Measurements from ENCODE around the gene KIDINS220.

KIDINS220 gene

DNA sequence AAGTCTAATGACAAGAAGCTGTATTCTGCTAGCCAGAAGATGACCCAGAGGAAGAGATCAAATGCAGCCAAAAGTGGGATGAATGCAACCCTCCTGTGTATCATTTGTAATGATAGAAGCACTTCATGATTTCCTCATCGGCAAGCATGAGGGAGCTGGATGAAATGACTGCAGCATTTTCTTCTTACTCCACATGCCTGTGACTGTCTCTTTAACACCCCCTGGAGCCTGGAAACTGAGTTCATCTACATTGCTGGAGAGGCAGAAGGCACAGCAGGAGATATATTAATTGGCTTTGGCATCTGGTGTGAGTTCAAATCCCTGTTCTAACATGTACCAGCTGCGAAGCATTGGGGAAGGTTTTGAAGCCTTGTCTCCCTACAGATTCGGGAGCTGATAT, 117.9 kb downstream of the KIDINS220 start:
- H3K4me3 ChIP-seq (ENCODE audit: low read length), result no peak overlapping the region
- DNase-seq (ENCODE audit: low read depth, low spot score), result no peak

DNA sequence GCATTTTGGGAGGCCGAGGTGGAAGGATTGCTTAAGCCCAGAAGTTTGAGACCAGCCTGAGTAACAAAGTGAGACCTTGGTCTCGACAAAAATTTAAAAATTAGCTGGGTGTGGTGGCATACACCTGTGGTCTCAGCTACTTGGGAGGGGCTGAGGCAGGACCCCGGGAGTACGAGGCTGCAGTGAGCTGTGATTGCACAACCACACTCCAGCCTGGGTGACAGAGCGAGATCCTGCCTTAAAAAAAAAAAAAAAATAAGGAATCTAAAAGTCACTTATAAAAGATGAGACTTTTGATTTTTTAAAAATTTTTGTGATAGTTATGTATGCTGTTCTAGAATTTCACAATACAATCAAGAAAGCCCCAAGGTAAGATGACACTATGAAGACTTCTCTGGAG, 122.4 kb downstream of the KIDINS220 start:
- H3K4me3 ChIP-seq (ENCODE audit: low read length), result no peak overlapping the region
- DNase-seq (ENCODE audit: low read depth, low spot score), result no peak

DNA sequence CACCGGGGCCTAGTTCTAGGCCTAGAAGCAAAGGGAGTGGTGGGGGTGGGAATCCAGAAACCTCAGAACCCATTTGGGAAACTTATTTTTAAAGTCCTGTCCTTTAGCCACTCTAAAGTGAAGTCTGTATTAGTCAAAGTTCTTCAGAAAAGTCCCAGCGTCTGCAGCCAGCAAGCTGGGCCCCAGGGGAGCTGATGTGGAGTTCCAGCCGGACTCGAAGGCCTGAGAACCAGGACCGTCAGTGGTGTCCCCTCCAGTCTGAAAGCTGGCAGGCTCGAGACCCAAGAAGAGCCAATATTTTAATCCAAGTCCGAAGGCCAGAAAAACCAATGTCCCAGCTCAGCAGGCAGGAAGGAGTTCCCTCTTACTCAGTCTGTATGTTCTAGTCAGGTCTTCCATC, 123.1 kb downstream of the KIDINS220 start:
- DNase-seq (ENCODE audit: low read depth, low spot score), result no peak
- no peak overlapping the region for H3K4me3 ChIP-seq (ENCODE audit: low read length)

DNA sequence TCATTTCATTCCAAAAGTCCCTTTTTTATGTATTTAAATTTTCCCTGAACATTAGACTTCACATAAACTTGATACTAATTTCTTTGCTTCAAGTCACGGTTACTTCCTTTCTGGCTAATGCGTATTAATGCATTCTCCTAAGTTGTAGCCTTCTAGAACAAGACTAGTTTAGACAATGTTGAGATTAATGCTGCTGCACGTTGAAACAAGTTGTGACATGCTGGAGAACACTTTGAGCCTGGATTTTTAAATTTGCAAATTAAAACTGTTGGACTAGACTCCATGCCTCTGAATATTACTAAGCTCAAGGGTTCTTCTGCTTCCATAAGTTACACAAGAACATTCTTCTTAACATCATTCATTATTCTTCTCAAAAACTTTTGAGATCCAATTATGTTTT, 126.5 kb downstream of the KIDINS220 start:
- H3K4me3 ChIP-seq (ENCODE audit: low read length), result no peak overlapping the region
- DNase-seq (ENCODE audit: low read depth, low spot score), result no peak

DNA sequence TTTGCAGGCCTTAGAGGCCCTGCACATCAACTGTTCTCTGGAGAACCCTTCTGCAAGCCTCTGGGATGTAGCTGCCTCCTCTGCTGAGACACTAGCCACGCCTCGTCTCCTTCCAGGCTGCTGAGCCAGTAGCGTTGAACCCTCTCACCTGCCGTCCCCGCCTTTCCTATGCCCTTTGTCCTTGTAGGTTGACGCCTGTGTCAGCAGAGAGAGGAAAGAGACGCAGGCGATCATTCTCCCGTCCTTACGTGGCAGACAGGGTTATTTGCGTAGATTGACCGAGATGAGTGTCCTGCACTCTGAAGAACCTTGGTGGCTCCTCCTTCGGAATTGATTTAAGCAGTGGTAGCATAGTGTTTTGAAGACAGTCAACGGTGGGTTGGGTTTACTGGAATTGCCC, 127.8 kb downstream of the KIDINS220 start:
- no peak for DNase-seq (ENCODE audit: low read depth, low spot score)

DNA sequence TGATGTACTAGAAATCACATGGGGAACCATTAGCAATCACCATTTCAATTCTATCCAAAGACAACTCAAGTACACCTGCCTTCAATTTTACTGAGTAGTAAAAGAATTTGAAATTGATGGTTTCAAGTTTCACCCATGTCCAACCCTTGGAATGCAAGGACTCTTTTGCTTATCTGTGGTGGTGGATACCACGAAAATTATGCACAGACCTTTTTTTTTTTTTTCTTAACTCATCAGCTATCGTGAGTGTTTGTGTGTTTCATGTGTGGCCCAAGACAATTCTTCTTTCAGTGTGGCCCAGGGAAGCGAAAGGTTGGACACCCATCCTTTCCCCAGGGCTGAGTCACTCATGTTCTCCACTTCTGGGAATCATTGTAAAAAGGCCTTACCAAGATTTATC, 132.5 kb downstream of the KIDINS220 start:
- no peak overlapping the region for H3K4me3 ChIP-seq (ENCODE audit: low read length)
- DNase-seq (ENCODE audit: low read depth, low spot score), result no peak

More for the DNA sequence above, 127.8 kb downstream of the KIDINS220 start:
- H3K4me3 ChIP-seq (ENCODE audit: low read length), result no peak overlapping the region

DNA sequence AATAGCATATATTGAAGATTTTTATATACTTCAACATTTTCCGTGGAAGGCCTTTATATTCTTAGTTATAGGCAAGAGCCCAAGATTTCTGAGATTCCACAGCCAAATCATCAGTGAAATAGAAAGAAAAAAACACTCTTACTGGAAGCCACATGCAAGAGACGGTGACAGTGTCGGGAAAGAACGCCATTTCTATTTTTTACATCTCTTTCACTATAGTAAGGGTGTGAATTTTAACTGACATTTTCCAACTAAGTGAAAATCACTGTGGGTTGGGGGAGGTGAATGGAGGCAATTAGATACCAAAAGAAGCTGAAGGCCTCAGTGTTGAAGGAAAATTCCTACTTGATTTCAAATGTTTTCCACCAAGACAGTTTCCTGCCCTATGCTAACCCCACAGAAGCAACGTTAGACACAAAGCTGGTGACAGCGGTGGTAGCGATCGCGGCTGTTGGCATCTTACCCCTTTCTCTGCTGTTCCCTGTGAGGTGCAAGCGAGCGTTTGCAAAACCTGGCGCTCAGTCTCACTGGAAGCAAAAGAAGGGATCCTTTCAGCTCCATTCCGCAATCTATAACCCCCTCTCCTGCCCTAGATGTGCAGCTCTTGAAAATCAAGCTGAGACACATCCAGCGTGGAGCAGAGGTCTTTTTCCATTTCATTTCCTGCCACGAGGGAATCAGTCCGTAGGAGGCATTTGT, 135.6 kb downstream of the KIDINS220 start:
- no peak for DNase-seq (ENCODE audit: low read depth, low spot score)
- H3K4me3 ChIP-seq (ENCODE audit: low read length), result no peak overlapping the region

DNA sequence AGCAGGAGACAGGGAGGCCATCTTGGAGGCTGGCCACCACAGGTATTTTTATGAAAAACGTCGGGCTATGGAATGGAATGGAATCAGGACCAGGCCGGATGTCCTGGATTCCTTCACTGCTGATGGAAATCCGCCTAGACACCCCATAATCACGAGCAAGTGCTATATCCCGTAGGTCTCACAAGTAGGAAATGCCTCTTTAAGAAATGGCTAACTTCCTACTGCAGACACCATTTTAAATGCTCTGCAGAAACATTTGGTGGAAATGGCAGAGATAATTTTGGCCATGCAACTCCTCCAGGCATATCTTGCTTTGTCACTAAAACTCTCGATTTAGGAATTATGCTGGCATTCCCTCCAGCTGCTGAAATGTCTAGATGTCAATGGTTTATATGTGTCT, 137.6 kb downstream of the KIDINS220 start:
- DNase-seq (ENCODE audit: low read depth, low spot score), result no peak
- H3K4me3 ChIP-seq (ENCODE audit: low read length), result no peak overlapping the region

DNA sequence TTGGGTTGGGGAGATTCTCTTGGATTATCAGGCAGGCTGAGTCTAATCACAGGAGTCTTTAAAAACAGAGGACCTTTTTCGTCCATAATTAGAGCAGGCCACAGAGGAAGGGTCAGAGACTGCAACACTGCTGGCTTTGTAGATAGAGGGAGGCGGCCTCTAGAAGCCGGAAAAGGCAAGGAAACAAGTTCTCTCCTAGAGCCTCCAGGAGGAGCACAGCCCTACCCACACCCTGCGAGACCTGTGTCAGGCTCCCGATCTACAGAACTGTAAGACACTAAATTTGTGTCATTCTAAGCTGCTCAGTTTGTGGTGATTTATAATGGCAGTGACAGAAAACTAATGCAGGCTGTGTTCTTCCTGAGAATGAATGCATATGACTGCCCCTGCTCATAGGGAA, 140.2 kb downstream of the KIDINS220 start:
- no peak overlapping the region for H3K4me3 ChIP-seq (ENCODE audit: low read length)
- no peak for DNase-seq (ENCODE audit: low read depth, low spot score)

DNA sequence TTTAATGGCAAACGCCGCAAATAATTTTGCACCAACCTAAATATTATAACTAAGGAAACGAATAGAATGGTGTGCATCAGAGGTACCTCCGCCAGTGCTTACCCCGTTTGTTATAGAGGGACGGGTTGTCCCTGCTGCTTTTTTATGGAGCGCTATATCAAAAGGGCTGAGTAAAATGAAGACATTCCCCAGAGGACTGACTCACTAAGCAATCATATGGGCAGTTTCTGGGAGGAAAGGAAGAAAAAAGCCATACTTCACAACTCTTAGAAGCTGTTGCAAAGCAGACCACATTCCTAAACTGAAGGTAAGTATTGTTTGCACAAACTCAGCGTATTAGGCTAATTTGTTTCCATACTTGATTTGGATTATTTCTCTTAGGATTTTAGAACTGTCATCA, 142.7 kb downstream of the KIDINS220 start:
- DNase-seq (ENCODE audit: low read depth, low spot score), result no peak
- H3K4me3 ChIP-seq (ENCODE audit: low read length), result no peak overlapping the region

DNA sequence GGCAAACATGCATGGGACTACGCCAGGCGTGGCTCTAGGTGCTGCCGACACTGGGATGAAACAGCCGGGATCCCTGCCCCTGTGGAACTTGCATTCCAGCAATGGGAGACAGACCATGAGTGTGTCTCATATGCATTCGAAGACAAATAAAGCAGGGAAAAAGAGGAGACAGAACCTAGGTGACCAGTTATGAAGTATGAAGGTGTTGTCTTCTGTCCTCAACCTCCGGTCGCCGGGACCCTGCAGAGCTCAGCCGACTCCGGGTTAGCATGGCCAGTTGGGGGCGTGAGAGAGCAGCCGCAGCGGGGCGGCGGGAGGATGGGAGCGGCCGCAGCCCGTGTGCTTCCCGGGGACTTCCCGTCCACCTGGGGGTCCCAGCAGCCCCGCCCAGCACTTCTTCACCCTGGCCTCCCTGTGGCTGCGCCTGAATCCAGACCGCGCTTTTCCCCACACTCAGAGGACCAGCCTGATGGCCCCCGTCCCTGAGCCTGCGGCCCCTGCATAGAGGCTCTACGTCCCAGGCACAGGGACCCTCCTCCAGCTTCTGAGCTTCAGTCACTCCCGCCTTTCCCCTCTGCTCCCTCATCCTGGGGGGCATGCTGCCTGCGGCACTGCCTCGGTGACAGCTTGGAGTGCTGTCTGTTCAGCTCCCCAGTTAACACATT, 144.1 kb downstream of the KIDINS220 start:
- DNase-seq (ENCODE audit: low read depth, low spot score), result no peak
- H3K4me3 ChIP-seq (ENCODE audit: low read length), result no peak overlapping the region

DNA sequence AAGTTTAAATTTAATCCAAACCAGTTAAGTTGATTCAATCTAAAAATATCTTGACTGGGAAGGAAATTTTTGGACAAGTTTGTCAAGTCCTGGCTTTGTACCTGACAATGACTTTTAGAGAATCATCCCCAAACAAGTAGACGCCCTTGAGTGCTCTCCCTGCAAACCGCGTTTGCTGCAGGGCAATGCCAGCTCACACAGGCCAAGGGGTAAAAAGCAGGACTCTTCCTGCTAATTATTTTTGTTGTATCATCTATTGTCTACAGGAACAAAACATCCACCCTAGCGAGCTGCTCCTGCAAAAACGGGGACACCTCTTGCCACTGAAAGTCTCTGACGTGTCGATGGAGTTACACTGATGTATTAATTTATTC, 144.6 kb downstream of the KIDINS220 start:
- H3K4me3 ChIP-seq (ENCODE audit: low read length), result no peak overlapping the region
- no peak for DNase-seq (ENCODE audit: low read depth, low spot score)

DNA sequence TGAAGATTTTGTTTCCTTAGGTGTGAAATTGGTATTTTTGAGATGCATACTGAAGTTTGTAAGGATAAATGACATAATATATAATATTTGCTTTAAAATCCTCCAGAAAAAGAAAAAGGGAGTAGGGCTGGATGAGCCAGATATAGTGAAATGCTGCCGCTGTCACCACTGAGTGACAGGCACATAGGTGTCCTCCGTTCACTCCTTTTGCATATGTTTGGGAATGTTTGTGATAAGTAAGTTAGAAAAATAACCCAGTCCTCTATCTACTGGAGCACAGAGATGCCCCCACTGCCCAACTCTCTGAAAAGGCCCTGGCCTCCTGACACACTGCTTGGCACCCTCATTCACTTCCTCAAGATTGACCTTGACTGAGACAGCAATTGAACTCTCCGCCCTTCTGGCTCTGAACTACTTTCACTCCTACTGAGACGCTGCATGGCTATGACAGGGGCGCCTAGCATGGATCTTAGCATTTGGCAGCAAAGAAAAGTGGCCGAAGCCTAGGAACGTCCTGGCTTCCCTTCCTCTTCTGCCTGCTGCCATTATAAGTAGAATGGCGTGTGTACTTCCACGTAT, 145.5 kb downstream of the KIDINS220 start:
- H3K4me3 ChIP-seq (ENCODE audit: low read length), result no peak overlapping the region
- no peak for DNase-seq (ENCODE audit: low read depth, low spot score)

DNA sequence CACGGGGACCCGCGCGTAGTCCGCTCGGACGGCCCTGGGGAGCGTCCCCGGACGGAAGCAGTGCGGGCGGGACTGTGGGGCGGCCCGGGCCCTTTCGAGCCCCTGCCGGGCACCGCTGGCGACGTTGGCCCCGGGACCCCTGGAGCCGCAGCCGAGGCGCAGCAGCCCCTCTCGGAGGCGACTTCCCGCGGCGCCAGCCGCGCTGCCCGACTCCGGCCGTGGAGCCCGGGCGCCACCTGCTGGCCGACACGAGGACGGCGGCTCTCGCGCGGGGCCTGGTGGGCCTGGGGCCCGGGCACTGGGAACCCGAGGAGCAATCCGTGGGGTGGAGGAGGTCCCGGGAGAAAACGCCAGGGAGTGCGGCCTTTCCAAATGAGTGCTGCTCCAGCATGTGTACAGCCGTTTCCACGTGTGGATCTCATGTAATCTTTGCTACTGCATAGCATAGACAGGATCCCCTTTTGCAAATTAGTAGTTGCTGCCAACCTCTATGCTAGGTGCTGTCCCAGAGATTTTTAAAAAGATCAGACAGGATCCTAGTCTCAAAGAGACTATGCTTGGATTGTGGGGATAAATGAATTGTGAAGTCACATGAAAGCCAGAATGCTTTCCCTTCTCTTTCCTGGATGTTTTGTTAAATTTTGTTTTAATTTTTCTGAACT, 151.6 kb downstream of the KIDINS220 start:
- no peak overlapping the region for H3K4me3 ChIP-seq (ENCODE audit: low read length)
- DNase-seq (ENCODE audit: low read depth, low spot score), result no peak

DNA sequence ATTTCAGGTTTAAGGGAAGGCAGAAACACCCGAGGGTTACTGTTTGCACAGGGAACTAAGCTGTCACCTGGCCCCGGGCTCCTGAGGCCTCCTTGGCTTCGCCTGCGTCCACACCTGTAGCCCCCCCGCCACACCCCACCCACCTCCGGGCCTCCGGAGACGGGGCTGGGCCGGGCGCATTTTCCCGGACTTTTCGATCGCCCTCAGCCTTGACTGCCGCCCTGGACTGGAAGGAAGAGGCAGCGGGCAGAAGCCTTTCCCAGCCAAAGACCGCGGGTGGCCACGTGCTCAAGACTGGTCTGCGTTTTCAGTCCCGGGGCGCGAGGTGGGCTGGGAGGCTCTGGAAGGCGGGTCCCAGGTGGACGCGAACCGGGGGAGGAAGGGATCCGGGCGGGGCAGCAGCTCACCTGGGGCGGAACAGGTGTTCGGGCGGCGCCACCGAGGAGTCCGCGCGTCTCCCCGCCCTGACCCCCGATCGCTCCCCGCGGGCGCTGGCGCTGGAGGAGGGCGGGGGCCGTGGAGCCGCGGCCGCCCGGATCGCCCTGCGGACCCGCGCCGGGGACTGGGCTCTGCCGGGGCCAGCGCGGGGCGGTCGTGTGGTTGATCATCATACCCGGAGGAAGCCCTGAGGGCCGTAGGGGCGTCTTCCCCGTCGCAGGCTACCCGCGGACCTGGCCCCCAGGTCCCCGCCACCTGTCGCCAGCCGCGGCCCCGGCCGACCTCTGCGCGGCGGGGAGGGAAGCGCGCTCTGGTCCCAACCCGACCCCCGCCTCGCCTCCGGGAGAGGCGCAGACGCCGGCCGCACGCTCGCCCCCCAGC, 152.3 kb downstream of the KIDINS220 start:
- no peak overlapping the region for H3K4me3 ChIP-seq (ENCODE audit: low read length)
- no peak for DNase-seq (ENCODE audit: low read depth, low spot score)

DNA sequence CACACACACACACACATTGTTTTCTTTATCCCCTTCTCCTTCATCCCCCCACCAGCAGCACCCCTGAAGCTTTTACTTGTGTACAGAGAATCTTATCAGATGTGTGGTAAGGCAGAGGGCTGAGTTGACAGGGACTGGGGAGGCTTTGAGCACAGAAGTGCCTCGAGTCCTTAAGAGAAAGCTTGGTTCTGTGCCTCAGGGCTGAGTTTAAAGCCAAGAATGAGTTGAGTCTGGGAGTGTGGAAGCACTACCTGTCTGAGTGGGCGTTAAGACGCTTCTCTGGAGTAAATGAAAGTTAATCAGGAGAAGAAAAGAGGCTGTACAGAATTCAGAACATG, 152.9 kb downstream of the KIDINS220 start:
- H3K4me3 ChIP-seq (ENCODE audit: low read length), result no peak overlapping the region
- no peak for DNase-seq (ENCODE audit: low read depth, low spot score)

DNA sequence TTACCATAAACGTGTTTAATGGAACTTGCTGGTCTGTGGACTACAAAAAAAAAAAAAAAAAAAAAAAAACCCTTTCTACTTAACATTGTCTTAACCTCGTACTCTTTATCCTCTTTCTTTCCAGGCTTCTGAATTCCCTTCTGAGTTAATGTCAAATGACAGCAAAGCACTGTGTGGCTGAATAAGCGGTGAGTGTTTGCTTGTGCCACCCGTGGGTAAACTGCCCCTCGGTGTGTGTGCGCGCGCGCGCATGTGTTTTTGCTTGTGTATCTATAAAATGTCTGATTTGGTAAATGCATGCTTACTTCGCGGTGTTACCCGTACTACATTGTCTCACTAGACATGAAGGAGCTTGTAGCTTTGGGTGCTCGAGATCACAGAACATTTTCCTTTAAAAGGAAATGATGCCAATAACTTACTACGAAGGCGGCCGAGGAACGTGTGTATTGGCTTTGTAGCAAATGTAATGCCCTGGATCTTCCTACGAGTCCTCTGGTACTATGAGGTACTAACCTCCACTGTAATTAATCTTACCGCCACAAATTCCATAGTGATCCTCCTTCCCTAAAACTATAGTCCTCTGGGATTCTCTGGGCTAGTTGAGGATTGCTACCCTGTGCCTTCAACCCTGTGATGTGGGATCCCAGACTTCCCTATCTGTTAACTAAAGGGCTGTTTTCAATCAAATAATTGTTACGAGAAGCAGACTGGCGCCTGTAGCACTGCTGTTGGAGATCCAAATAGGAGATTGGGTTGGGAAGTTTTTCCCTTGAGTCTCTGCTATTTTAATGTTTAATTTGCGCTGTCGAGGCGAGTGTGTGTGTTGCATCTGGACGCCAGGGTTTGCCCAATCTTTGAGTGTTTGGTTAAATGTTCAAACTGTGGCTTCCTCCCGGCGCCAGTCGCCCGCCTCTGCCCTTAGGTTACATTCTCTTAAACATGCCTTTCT, 154.4 kb downstream of the KIDINS220 start:
- peak overlapping the region; percentile 65 for H3K4me3 ChIP-seq (ENCODE audit: low read length)
- no peak for DNase-seq (ENCODE audit: low read depth, low spot score)
